ENCODE results near the gene NUP133.

DNA sequence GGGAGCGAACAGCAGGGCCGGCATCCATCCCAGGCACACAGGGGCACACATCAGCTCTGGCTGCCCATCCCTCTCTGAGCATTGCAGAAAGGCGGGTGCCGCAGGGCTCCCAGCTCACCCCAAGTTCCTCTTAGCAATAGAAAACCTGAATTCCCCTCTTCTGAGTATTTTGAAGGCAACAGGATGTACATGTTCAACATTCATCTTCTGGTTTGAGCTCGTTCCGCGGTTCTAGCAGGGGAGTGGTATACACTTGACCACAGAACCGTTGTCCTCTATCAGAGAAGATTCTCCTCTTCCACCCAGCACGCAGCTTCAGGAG is 97.8 kb downstream of the NUP133 start:
- TF ChIP-seq, protein P1, sequence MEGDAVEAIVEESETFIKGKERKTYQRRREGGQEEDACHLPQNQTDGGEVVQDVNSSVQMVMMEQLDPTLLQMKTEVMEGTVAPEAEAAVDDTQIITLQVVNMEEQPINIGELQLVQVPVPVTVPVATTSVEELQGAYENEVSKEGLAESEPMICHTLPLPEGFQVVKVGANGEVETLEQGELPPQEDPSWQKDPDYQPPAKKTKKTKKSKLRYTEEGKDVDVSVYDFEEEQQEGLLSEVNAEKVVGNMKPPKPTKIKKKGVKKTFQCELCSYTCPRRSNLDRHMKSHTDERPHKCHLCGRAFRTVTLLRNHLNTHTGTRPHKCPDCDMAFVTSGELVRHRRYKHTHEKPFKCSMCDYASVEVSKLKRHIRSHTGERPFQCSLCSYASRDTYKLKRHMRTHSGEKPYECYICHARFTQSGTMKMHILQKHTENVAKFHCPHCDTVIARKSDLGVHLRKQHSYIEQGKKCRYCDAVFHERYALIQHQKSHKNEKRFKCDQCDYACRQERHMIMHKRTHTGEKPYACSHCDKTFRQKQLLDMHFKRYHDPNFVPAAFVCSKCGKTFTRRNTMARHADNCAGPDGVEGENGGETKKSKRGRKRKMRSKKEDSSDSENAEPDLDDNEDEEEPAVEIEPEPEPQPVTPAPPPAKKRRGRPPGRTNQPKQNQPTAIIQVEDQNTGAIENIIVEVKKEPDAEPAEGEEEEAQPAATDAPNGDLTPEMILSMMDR (IDR thresholded peaks at IDR 0.05): no peak
- TF ChIP-seq POLR2A (IDR thresholded peaks at IDR 0.05): no peak
- no peak for TF ChIP-seq POLR2AphosphoS5 (IDR thresholded peaks at IDR 0.05)

Data from breast epithelium (tissue), 3 donors.